Calu3 (cell line): ENCODE results near the gene EXD3. TPM values are rescaled to one million over a fixed set of nuclear protein-coding genes. Genes with fewer than 3 reads are reported as not detected.
A peak's percentile ranks its signal among the peaks of the same experiment; 100 is the strongest.

ENCODE experiments used
- BruUV-seq: library from RNA; stranded (reverse); fragments of 400-500 nt; replicated peaks from 2 replicates; lab custom pipeline; 2021; lab: Mats Ljungman, UMichigan
- CTCF ChIA-PET: fragments of 300-600 bp; sonication (Branson Sonifier 250); formaldehyde crosslinking; loops from one replicate; lab custom pipeline; 2022; ENCODE audit warnings: antibody characterized with exemption; lab: Charles Lee
- DNase-seq: peaks from one replicate; pipeline ENCODE4 v3.0.0; 2022
- H3K27ac Mint-ChIP-seq: one replicate; pipeline ENCODE4 v1.8.0; 2022; ENCODE audit warnings: mixed read lengths; ENCODE audit not compliant: unreplicated experiment
- H3K27me3 Mint-ChIP-seq: one replicate; pipeline ENCODE4 v1.8.0; 2022; ENCODE audit warnings: mixed read lengths; ENCODE audit not compliant: unreplicated experiment
- H3K36me3 Mint-ChIP-seq: one replicate; pipeline ENCODE4 v1.8.0; 2022; ENCODE audit warnings: mild to moderate bottlenecking, moderate library complexity, mixed read lengths; ENCODE audit not compliant: insufficient read depth, unreplicated experiment
- H3K4me1 Mint-ChIP-seq: one replicate; pipeline ENCODE4 v1.8.0; 2022; ENCODE audit warnings: mild to moderate bottlenecking, low read depth, mixed read lengths; ENCODE audit not compliant: unreplicated experiment
- H3K4me3 Mint-ChIP-seq: one replicate; pipeline ENCODE4 v1.8.0; 2022; ENCODE audit warnings: mild to moderate bottlenecking, low read depth, moderate library complexity, mixed read lengths; ENCODE audit not compliant: unreplicated experiment
- H3K9me3 Mint-ChIP-seq: one replicate; pipeline ENCODE4 v1.8.0; 2022; ENCODE audit warnings: low read depth, mixed read lengths; ENCODE audit not compliant: unreplicated experiment
- CTCF ChIP-seq: fragments of 200-600 bp; IDR thresholded peaks from one replicate; pipeline ENCODE4 v1.8.0; 2022; ENCODE audit warnings: antibody characterized with exemption; ENCODE audit not compliant: unreplicated experiment
- intact Hi-C: fragments of 100-400 bp; cut with micrococcal nuclease; formaldehyde crosslinking; loops from one replicate; pipeline ENCODE4 v1.10.0; 2022; ENCODE audit not compliant: unreplicated experiment
- total RNA-seq: library from RNA; stranded (reverse); gene quantifications from 2 replicates; pipeline ENCODE4 v1.2.3, GENCODE V29; 2022

EXD3 gene
- total RNA-seq, 1 experiment from 2014 or later: 13.2 TPM

GRCh38 chr9:137426018-137426681 is 3.2 kb upstream of the EXD3 start:
- CTCF ChIA-PET: no interaction called here
- peaks cover 24% of the 10 kb centered on the region for H3K36me3 Mint-ChIP-seq
- no peak for DNase-seq
- no TSS peak for BruUV-seq
- H3K4me3 Mint-ChIP-seq: no peak overlapping the region
- no peak for TF ChIP-seq CTCF
- no peaks in the 10 kb centered on the region for H3K9me3 Mint-ChIP-seq
- intact Hi-C loops: no loop called here
- peaks cover 8% of the 10 kb centered on the region for H3K4me1 Mint-ChIP-seq
- H3K27me3 Mint-ChIP-seq: no peaks in the 10 kb centered on the region
- no peak overlapping the region for H3K27ac Mint-ChIP-seq

GRCh38 chr9:137423514-137424291 is 741 bp upstream of the EXD3 start:
- no peak for TF ChIP-seq CTCF
- CTCF ChIA-PET: interaction anchor here (1.0 to 1.7 kb wide), 8 partner anchors 12 to 146 kb away, joined by 3 to 11 read pairs (median 6); partner anchors contain the start of genes ENTPD8, NSMF and TOR4A
- H3K4me3 Mint-ChIP-seq: peak overlapping the region; percentile 58
- peaks cover 24% of the 10 kb centered on the region for H3K36me3 Mint-ChIP-seq
- H3K9me3 Mint-ChIP-seq: no peaks in the 10 kb centered on the region
- no peaks in the 10 kb centered on the region for H3K27me3 Mint-ChIP-seq
- intact Hi-C loops: no loop called here
- peak overlapping the region; percentile 36 for H3K27ac Mint-ChIP-seq
- no TSS peak for BruUV-seq
- H3K4me1 Mint-ChIP-seq: peaks cover 8% of the 10 kb centered on the region
- DNase-seq: peak; percentile 83

- H3K4me1 Mint-ChIP-seq: peaks cover 8% of the 10 kb centered on the region
- no peak for TF ChIP-seq CTCF
- DNase-seq: no peak
- CTCF ChIA-PET: no interaction called here
- no peak overlapping the region for H3K27ac Mint-ChIP-seq
- H3K4me3 Mint-ChIP-seq: peak overlapping the region; percentile 69
- H3K27me3 Mint-ChIP-seq: no peaks in the 10 kb centered on the region
- intact Hi-C loops: no loop called here
- H3K9me3 Mint-ChIP-seq: no peaks in the 10 kb centered on the region
- BruUV-seq: no TSS peak
- H3K36me3 Mint-ChIP-seq: peaks cover 24% of the 10 kb centered on the region
Observed at GRCh38 chr9:137421838-137422603, 941 bp downstream of the EXD3 start.
